Heart right ventricle (tissue), 16 donors: Measurements from ENCODE around the gene TMEM200B. TPM values are rescaled to one million over a fixed set of nuclear protein-coding genes. Genes with fewer than 3 reads are reported as not detected.
"Not testable (repeated sequence)": the region's sequence is repeated elsewhere in the genome, so short reads cannot be mapped to it uniquely, and the experiment has no call there.

Experiments
- ATAC-seq, 8 donors: fragments of 200-7000 bp; cut with Tn5 transposase; one replicate each; pipeline ENCODE4 v1.9.1; 2020; ENCODE audit warnings: mild to moderate bottlenecking in 8 of 8, moderate library complexity in 8 of 8, moderate number of reproducible peaks in 1 of 8
- DNase-seq, 2 donors: peaks; one replicate each; pipeline ENCODE4 v3.0.0-alpha.2; 2020
- H3K27ac ChIP-seq, 10 donors: fragments of 200-600 bp; sonication (generic) in 2 of 10; one replicate each; pipeline versions ENCODE4 v1.5.0 to v1.8.0; 2020 to 2022; ENCODE audit warnings: mild to moderate bottlenecking in 3 of 10
- H3K27me3 ChIP-seq, 7 donors: fragments of 200-600 bp; one replicate each; pipeline ENCODE4 v1.8.0; 2021 to 2022; ENCODE audit warnings: mild to moderate bottlenecking in 2 of 7
- H3K36me3 ChIP-seq, 9 donors: fragments of 200-600 bp; sonication (generic) in 1 of 9; one replicate each; pipeline versions ENCODE4 v1.5.0 to v1.8.0; 2020 to 2022; ENCODE audit warnings: mild to moderate bottlenecking in 2 of 9
- H3K4me1 ChIP-seq, 9 donors: fragments of 200-600 bp; sonication (generic) in 1 of 9; one replicate each; pipeline versions ENCODE4 v1.5.0 to v1.8.0; 2020 to 2022; ENCODE audit warnings: mild to moderate bottlenecking in 4 of 9
- H3K4me3 ChIP-seq, 10 donors: fragments of 200-600 bp; sonication (generic) in 2 of 10; one replicate each; pipeline versions ENCODE4 v1.5.0 to v1.8.0; 2020 to 2022; ENCODE audit warnings: mild to moderate bottlenecking in 7 of 10, moderate library complexity in 2 of 10
- H3K9me3 ChIP-seq, 11 donors: fragments of 200-600 bp in 10 of 11; sonication (generic) in 2 of 11; one replicate each; pipeline versions ENCODE4 v1.5.0 to v1.8.0; 2013 to 2022; ENCODE audit warnings: mild to moderate bottlenecking in 2 of 11, control low read depth in 1 of 11, moderate library complexity in 1 of 11
- CTCF ChIP-seq, 9 donors: fragments of 200-600 bp; sonication (generic) in 2 of 9; IDR thresholded peaks; one replicate each; pipeline versions ENCODE4 v1.5.0 to v1.8.0; 2021 to 2022; ENCODE audit warnings: antibody characterized with exemption in 9 of 9, mild to moderate bottlenecking in 5 of 9, moderate library complexity in 1 of 9
- WGBS, 2 donors: extraction: QIAGEN DNeasy Blood & Tissue Kit; methylation state at CpG; one replicate each; pipeline ENCODE4 v1.1.7; 2013; ENCODE audit warnings: inconsistent platforms in 1 of 2; 5-methylcytosine and 5-hydroxymethylcytosine counted together
- intact Hi-C, 10 donors: fragments of 100-400 bp; cut with DNase I; formaldehyde crosslinking; loops; one replicate each; pipeline versions ENCODE4 v1.11.1 to v1.14.2; 2022
- polyA plus RNA-seq, 2 donors: library from polyadenylated mRNA; stranded (reverse); fragments of 200-250 nt; gene quantifications; one replicate each; pipeline ENCODE4 v1.2.3, GENCODE V29; 2013
- total RNA-seq, 10 donors: library from RNA; stranded (reverse); fragmentation: NEBNext Ultra II Directional in 3 of 10; extraction: Animal tissue kit (Norgen Biotek cat#: 25700) in 3 of 10; gene quantifications; one replicate each; pipeline versions ENCODE4 v1.2.1 to v1.2.4, GENCODE V29; 2021 to 2023
- donor health status: Arrhythmogenic right ventricular cardiomyopathy.
- donor health status: ischemic (EF 13 %, LVEDD 7.1; RV severe dilation, severe dysfunction).
- donor health status: healthy with polysubstance abuse.
- donor health status: DM: no; HTN: yes; CAD: no.
- donor health status: DM: no; HTN: no; CAD: no.
- donor health status: ischemic (EF 25% LVEDD 6.9; RV normal size, moderate dysfunction).
- donor health status: ischemic (EF 25% LVEDD 5.7; RV mildly dilated, moderate dysfunction).
- donor health status: healthy.
- donor health status: DM: yes; HTN: yes; CAD: no.
- donor health status: Ischemic cardiomyopathy.
- donor health status: ischemic (EF 35%, LVEDD 5.7; RV mildly dilated, moderate dysfunction).
- donor health status: nonischemic (EF 11% LVEDD 7.7; RV severe dilation, severe dysfunction).
- donor health status: DM: yes; HTN: yes; CAD: no.
- donor health status: PGD.
- donor health status: ischemic (EF 29% LVEDD 5.4; RV normal size, mild dysfunction).
- donor health status: nonischemic (EF 23%, LVEDD 6.1; RV moderate dilation, normal function).

The TMEM200B gene
- total and polyA plus RNA-seq, 12 donors: 0.79 to 3.3 (median 1.6) TPM

GRCh38 chr1:29134695-29135028, 11.0 kb upstream of the TMEM200B start:
- intact Hi-C loops: no loop called here
- Histone ChIP-seq H3K36me3 (no peaks in the 10 kb centered on the region), H3K9me3 (no peaks in the 10 kb centered on the region), H3K27ac (no peak overlapping the region), H3K4me3 (peak overlapping the region in 6 of 10 donors; percentile 14 to 43 (median 36)), H3K27me3 (peaks cover 0 to 27% (median 0%) of the 10 kb centered on the region in 7 donors), H3K4me1 (peaks cover 0 to 24% (median 5%) of the 10 kb centered on the region in 9 donors)
- WGBS, 2 donors: 64 to 66% methylated on average over 10 of the region's 10 CpGs
- TF ChIP-seq CTCF (IDR thresholded peaks at IDR 0.05): no peak
- DNase-seq: no peak
- peak in 2 of 8 donors; percentile 18 to 37 for ATAC-seq

DNA sequence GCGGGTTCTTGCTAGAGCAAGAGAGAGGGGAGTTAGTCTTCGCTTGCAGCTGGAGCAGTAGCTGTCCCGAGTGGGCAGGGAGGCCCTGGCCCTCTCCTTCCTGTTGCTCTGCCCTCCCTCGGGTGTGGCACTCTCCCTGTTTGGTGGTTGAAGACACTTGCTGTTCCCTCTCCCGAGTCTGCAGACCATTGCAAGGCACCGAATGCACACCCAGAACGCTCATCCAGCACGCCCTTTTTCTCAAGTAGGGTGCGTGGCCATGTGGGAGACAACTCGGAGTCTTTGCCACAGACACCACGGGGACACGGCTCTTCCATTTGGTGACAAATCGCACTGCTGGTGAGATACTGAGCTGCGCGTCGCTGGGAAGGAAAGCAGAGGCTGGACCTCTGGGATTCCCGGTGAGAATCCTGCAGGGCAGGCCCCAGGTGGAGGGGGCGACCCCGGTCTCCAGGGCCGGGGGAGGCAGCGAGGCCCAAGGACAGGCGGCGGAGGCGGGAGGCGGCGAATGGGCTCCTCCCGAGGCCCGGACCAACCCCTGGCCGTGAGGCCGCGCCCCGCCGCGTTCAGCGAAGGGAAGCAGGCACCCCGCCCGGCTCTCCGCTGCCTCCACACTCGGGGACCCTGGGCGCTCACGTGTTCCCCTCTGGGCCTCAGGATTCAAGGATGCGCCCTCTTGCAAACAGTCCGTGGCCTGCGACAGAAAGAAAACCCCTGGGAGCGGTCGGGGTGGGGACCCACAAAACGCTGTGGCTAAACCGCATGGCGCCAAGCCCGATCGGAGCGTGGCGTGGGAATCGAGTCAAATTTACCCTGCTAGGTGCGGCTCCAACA, 10.4 kb upstream of the TMEM200B start:
- WGBS, 2 donors: 54 to 67% methylated on average over 55 of the region's 55 CpGs
- peak overlapping the region in 8 of 10 donors; percentile 12 to 43 (median 30) for H3K4me3 ChIP-seq
- peaks cover 0 to 27% (median 0%) of the 10 kb centered on the region in 7 donors for H3K27me3 ChIP-seq
- H3K27ac ChIP-seq: no peak overlapping the region
- DNase-seq: no peak
- no peaks in the 10 kb centered on the region for H3K36me3 ChIP-seq
- TF ChIP-seq CTCF (IDR thresholded peaks at IDR 0.05): no peak
- H3K4me1 ChIP-seq: peaks cover 0 to 24% (median 5%) of the 10 kb centered on the region in 9 donors
- intact Hi-C loops: no loop called here
- peak; percentile 37 to 66 (median 50) for ATAC-seq
- H3K9me3 ChIP-seq: no peaks in the 10 kb centered on the region

DNA sequence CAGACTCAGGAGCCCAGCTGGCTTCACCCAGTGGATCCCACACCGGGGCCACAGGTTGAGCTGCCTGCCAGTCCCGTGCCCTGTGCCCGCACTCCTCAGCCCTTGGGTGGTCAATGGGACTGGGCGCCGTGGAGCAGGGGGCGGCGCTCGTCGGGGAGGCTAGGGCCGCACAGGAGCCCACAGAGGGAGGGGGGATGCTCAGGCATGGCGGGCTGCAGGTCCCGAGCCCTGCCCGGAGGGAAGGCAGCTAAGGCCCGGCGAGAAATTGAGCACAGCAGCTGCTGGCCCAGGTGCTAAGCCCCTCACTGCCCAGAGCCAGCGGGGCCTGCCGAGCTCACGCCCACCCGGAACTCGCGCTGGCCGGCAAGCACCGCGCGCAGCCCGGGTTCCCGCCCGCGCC, 7.4 kb upstream of the TMEM200B start:
- 98% methylated on average over 29 of the region's 29 CpGs for WGBS, 2 donors
- DNase-seq, intact Hi-C loops, H3K9me3 ChIP-seq, H3K4me3 ChIP-seq, H3K27ac ChIP-seq, H3K36me3 ChIP-seq, ATAC-seq: not testable (repeated sequence)
- Histone ChIP-seq H3K4me1 (peaks cover 0 to 18% (median 5%) of the 10 kb centered on the region in 9 donors), H3K27me3 (peaks cover 0 to 30% (median 0%) of the 10 kb centered on the region in 7 donors)

- Histone ChIP-seq H3K27ac (no peak overlapping the region), H3K4me1 (peaks cover 0 to 28% (median 10%) of the 10 kb centered on the region in 9 donors), H3K9me3 (no peaks in the 10 kb centered on the region), H3K36me3 (no peaks in the 10 kb centered on the region), H3K4me3 (no peak overlapping the region), H3K27me3 (peaks cover 0 to 35% (median 0%) of the 10 kb centered on the region in 7 donors)
- TF ChIP-seq CTCF (IDR thresholded peaks at IDR 0.05): no peak
- ATAC-seq (no peak), DNase-seq (no peak)
- WGBS, 2 donors: 84 to 92% methylated on average over 5 of the region's 5 CpGs
- intact Hi-C loops: loop anchor here in 1 of 10 donors (10.0 kb wide), 1 partner anchor 45 kb away; no protein-coding TSS in a partner anchor
These were observed 6.2 kb upstream of the TMEM200B start for GRCh38 chr1:29129916-29130315.

GRCh38 chr1:29128739-29129138, 5.0 kb upstream of the TMEM200B start:
- intact Hi-C loops: loop anchor here in 1 of 10 donors (10.0 kb wide), 1 partner anchor 46 kb away; no protein-coding TSS in a partner anchor
- 88 to 93% methylated on average over 6 of the region's 6 CpGs for WGBS, 2 donors

More at GRCh38 chr1:29128739-29129138, 5.0 kb upstream of the TMEM200B start:
- no peak overlapping the region for H3K4me3 ChIP-seq
- no peaks in the 10 kb centered on the region for H3K9me3 ChIP-seq
- TF ChIP-seq CTCF (IDR thresholded peaks at IDR 0.05): no peak
- DNase-seq (no peak), ATAC-seq (no peak)
- peaks cover 0 to 35% (median 0%) of the 10 kb centered on the region in 7 donors for H3K27me3 ChIP-seq
- no peaks in the 10 kb centered on the region for H3K36me3 ChIP-seq
- H3K4me1 ChIP-seq: peaks cover 0 to 19% (median 12%) of the 10 kb centered on the region in 9 donors
- H3K27ac ChIP-seq: no peak overlapping the region
